ENCODE results near the gene TAS1R2.

GRCh38 chr1:18880585-18880984 lies 21.1 kb upstream of the TAS1R2 start:
- TF ChIP-seq TAF1 (IDR thresholded peaks at IDR 0.05; ENCODE audit: low read depth) (no peak), RAD21 (IDR thresholded peaks at IDR 0.05; ENCODE audit: low read depth) (no peak), EP300 (IDR thresholded peaks at IDR 0.05; ENCODE audit: borderline replicate concordance) (no peak)
